IMR-90 (cell line): ENCODE data around the gene PAX8.

Experiments
- CEBPB ChIP-seq: IDR thresholded peaks from 2 replicates; pipeline ENCODE4 v1.6.1; 2012; ENCODE audit warnings: low read depth, low read length, improper control_type of control experiment
- FOS ChIP-seq: fragments of 150-350 bp; IDR thresholded peaks from 2 replicates; pipeline ENCODE4 v1.6.1; 2016; ENCODE audit warnings: low read depth, low read length
- MAFK ChIP-seq: IDR thresholded peaks from 2 replicates; pipeline ENCODE4 v1.6.1; 2012; ENCODE audit warnings: low read depth, low read length, improper control_type of control experiment
- MXI1 ChIP-seq: IDR thresholded peaks from 2 replicates; pipeline ENCODE4 v1.6.1; 2012; ENCODE audit warnings: low read depth, mild to moderate bottlenecking, low read length, moderate library complexity, borderline replicate concordance
- NFE2L2 ChIP-seq: fragments of 150-350 bp; IDR thresholded peaks from 2 replicates; pipeline ENCODE4 v1.6.1; 2016; ENCODE audit warnings: low read depth, mild to moderate bottlenecking, low read length
- POLR2A ChIP-seq: IDR thresholded peaks from 2 replicates; pipeline ENCODE4 v1.6.1; 2012; ENCODE audit warnings: mild to moderate bottlenecking, low read depth, low read length
- RAD21 ChIP-seq: IDR thresholded peaks from 2 replicates; pipeline ENCODE4 v1.6.1; 2012; ENCODE audit warnings: low read length, improper control_type of control experiment
- RCOR1 ChIP-seq: IDR thresholded peaks from 2 replicates; pipeline ENCODE4 v1.6.1; 2012; ENCODE audit warnings: mild to moderate bottlenecking, low read length, improper control_type of control experiment; ENCODE audit not compliant: insufficient replicate concordance
- RFX5 ChIP-seq: IDR thresholded peaks from 2 replicates; pipeline ENCODE4 v1.8.0; 2012; ENCODE audit warnings: low read depth, mild to moderate bottlenecking, low read length, moderate library complexity
- SMC3 ChIP-seq: fragments of 150-350 bp; IDR thresholded peaks from 2 replicates; pipeline ENCODE4 v1.6.1; 2016; ENCODE audit warnings: low read depth, mild to moderate bottlenecking, antibody characterized with exemption, low read length, moderate library complexity
- TF ChIP-seq, protein P1 (sequence below): fragments of 150-350 bp; IDR thresholded peaks from 2 replicates; pipeline ENCODE4 v1.6.1; 2017; ENCODE audit warnings: mild to moderate bottlenecking, antibody characterized with exemption, low read length, low read depth
- TF ChIP-seq, protein P2 (sequence below): conservative IDR thresholded peaks from 2 replicates; pipeline ENCODE4 v1.5.1; 2012; ENCODE audit warnings: mild to moderate bottlenecking, low read depth, low read length, improper control_type of control experiment

DNA sequence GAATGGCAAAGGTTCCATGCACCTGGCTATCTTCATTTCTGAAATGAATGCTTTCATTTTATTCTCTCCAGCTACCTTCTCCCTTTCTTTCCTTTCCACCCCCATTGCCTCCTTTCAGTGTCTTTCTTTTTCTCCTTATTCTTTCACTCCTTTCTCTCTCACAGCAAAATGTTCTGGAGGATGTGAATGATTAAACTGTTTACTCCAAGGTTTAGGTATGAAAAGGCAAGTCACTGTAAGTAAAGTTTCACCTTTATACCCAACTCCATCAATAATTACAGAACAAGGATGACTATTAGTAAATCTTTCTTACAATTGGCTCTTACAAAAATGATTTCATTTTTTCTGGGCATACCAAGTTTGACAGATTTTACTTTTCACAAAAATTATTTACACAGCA is 4.3 kb downstream of the PAX8 start:
- TF ChIP-seq, protein P1, sequence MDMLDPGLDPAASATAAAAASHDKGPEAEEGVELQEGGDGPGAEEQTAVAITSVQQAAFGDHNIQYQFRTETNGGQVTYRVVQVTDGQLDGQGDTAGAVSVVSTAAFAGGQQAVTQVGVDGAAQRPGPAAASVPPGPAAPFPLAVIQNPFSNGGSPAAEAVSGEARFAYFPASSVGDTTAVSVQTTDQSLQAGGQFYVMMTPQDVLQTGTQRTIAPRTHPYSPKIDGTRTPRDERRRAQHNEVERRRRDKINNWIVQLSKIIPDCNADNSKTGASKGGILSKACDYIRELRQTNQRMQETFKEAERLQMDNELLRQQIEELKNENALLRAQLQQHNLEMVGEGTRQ, result no peak
- TF ChIP-seq, protein P2, sequence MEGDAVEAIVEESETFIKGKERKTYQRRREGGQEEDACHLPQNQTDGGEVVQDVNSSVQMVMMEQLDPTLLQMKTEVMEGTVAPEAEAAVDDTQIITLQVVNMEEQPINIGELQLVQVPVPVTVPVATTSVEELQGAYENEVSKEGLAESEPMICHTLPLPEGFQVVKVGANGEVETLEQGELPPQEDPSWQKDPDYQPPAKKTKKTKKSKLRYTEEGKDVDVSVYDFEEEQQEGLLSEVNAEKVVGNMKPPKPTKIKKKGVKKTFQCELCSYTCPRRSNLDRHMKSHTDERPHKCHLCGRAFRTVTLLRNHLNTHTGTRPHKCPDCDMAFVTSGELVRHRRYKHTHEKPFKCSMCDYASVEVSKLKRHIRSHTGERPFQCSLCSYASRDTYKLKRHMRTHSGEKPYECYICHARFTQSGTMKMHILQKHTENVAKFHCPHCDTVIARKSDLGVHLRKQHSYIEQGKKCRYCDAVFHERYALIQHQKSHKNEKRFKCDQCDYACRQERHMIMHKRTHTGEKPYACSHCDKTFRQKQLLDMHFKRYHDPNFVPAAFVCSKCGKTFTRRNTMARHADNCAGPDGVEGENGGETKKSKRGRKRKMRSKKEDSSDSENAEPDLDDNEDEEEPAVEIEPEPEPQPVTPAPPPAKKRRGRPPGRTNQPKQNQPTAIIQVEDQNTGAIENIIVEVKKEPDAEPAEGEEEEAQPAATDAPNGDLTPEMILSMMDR, result no peak
- no peak for TF ChIP-seq MXI1
- no peak for TF ChIP-seq POLR2A
- TF ChIP-seq MAFK, result no peak
- no peak for TF ChIP-seq RFX5
- no peak for TF ChIP-seq CEBPB
- no peak for TF ChIP-seq RAD21
- TF ChIP-seq RCOR1, result no peak
- no peak for TF ChIP-seq FOS
- no peak for TF ChIP-seq NFE2L2
- no peak for TF ChIP-seq SMC3
